ENCODE results near the gene MAP3K20.
"Not testable (repeated sequence)": the region's sequence is repeated elsewhere in the genome, so short reads cannot be mapped to it uniquely, and the experiment has no call there.

Gene MAP3K20

GRCh38 chr2:173087793-173088496, 12.3 kb downstream of the MAP3K20 start:
- no peak for DNase-seq

GRCh38 chr2:173090276-173090877, 14.7 kb downstream of the MAP3K20 start:
- DNase-seq: peak; percentile 40

- DNase-seq: no peak
These were observed 15.5 kb downstream of the MAP3K20 start for GRCh38 chr2:173090973-173091660.

GRCh38 chr2:173091910-173092309, 16.3 kb downstream of the MAP3K20 start:
- no peak for DNase-seq

GRCh38 chr2:173092844-173093402, 17.3 kb downstream of the MAP3K20 start:
- DNase-seq: no peak

GRCh38 chr2:173093617-173094016, 18.0 kb downstream of the MAP3K20 start:
- DNase-seq: not testable (repeated sequence)

- DNase-seq: no peak
These were observed 19.1 kb downstream of the MAP3K20 start for GRCh38 chr2:173094731-173095130.

- DNase-seq: no peak
These were observed 19.7 kb downstream of the MAP3K20 start for GRCh38 chr2:173095356-173095755.

GRCh38 chr2:173099271-173099670, 23.6 kb downstream of the MAP3K20 start:
- DNase-seq: no peak

- no peak for DNase-seq
These were observed 24.2 kb downstream of the MAP3K20 start for GRCh38 chr2:173099804-173100203.

- DNase-seq: peak; percentile 30
These were observed 26.0 kb downstream of the MAP3K20 start for GRCh38 chr2:173101687-173102086.

- no peak for DNase-seq
These were observed 28.5 kb downstream of the MAP3K20 start for GRCh38 chr2:173104156-173104555.

- no peak for DNase-seq
These were observed 31.4 kb downstream of the MAP3K20 start for GRCh38 chr2:173106959-173107628.

- no peak for DNase-seq
These were observed 32.0 kb downstream of the MAP3K20 start for GRCh38 chr2:173107629-173108022.

GRCh38 chr2:173109253-173110188, 33.9 kb downstream of the MAP3K20 start:
- peak; percentile 93 for DNase-seq

- DNase-seq: no peak
These were observed 42.0 kb downstream of the MAP3K20 start for GRCh38 chr2:173117678-173118077.

- peak; percentile 51 for DNase-seq
These were observed 42.7 kb downstream of the MAP3K20 start for GRCh38 chr2:173118395-173118794.

GRCh38 chr2:173119069-173119807, 43.6 kb downstream of the MAP3K20 start:
- DNase-seq: no peak

GRCh38 chr2:173119944-173120343, 44.3 kb downstream of the MAP3K20 start:
- no peak for DNase-seq

GRCh38 chr2:173122936-173123335, 47.3 kb downstream of the MAP3K20 start:
- DNase-seq: peak; percentile 50

GRCh38 chr2:173124441-173124840, 48.8 kb downstream of the MAP3K20 start:
- DNase-seq: no peak
